K562 (cell line): ENCODE results near the gene UBE2N. TPM values are rescaled to one million over a fixed set of nuclear protein-coding genes. Genes with fewer than 3 reads are reported as not detected.

ENCODE experiments used
- HDGF ChIP-seq: fragments of 450-650 bp; IDR thresholded peaks from 2 replicates; pipeline ENCODE4 v1.6.1; 2016
- TBP ChIP-seq: optimal IDR thresholded peaks from 2 replicates; pipeline ENCODE3; 2011; ENCODE audit warnings: low read depth, low read length, improper control_type of control experiment
- ZBTB2 ChIP-seq: fragments of 450-650 bp; IDR thresholded peaks from 2 replicates; pipeline ENCODE4 v1.6.1; 2016; ENCODE audit warnings: antibody characterized with exemption
- ZNF318 ChIP-seq, 2 experiments: fragments of 450-650 bp; IDR thresholded peaks; 2 replicates each; pipeline ENCODE4 v1.6.1; 2016; ENCODE audit warnings: mild to moderate bottlenecking in 2 of 2, borderline replicate concordance in 1 of 2, low read depth in 1 of 2, moderate library complexity in 1 of 2
- ZNF764 ChIP-seq: fragments of 250-450 bp; sonication (Bioruptor Pico); IDR thresholded peaks from 2 replicates; pipeline ENCODE4 v1.4.0; 2020; ENCODE audit warnings: low read depth, mild to moderate bottlenecking, moderate library complexity
- polyA plus RNA-seq, 8 experiments: library from polyadenylated mRNA; depleted of rRNA in 4 of 8; stranded (reverse) in 5 of 8; unstranded in 3 of 8; fragments of >200 nt; fragmentation: Nextera tagmentation in 2 of 8; fragmentation: Illumina TruSeq in 1 of 8; extraction: Ambion mirVana in 2 of 8; extraction: Trizol in 1 of 8; gene quantifications; 2 replicates each; pipeline versions ENCODE4 v1.2.1 to v1.2.3, GENCODE V29; 2011 to 2014; ENCODE audit warnings: inconsistent platforms in 1 of 8, missing spikeins in 1 of 8
- total RNA-seq, 7 experiments: library from RNA; depleted of rRNA in 6 of 7; stranded (reverse); fragments of >200 nt in 6 of 7; fragmentation: Illumina TruSeq in 2 of 7; extraction: Trizol in 2 of 7; gene quantifications; 2 replicates each; pipeline versions ENCODE4 v1.2.1 to v1.2.3, GENCODE V29; 2011 to 2021; ENCODE audit warnings: low replicate concordance in 1 of 7
- TF ChIP-seq, protein P1 (sequence below): fragments of 450-650 bp; IDR thresholded peaks from 2 replicates; pipeline ENCODE4 v1.7.0; 2016; ENCODE audit warnings: borderline replicate concordance
- TF ChIP-seq, protein P2 (sequence below): fragments of 450-650 bp; formaldehyde crosslinking; IDR thresholded peaks from 2 replicates; pipeline ENCODE4 v1.4.0; 2022; ENCODE audit warnings: missing genetic modification characterization
- TF ChIP-seq, protein P3 (sequence below): sonication (generic); formaldehyde crosslinking; IDR thresholded peaks from 2 replicates; pipeline ENCODE4 v1.8.1; 2023; ENCODE audit warnings: mild to moderate bottlenecking, missing genetic modification reagents

UBE2N gene
- total and polyA plus RNA-seq, 9 of the 15 experiments (the other 6 are each of a cell fraction or from before 2014, with no cell fraction given) = 189 to 826 (median 260) TPM

DNA sequence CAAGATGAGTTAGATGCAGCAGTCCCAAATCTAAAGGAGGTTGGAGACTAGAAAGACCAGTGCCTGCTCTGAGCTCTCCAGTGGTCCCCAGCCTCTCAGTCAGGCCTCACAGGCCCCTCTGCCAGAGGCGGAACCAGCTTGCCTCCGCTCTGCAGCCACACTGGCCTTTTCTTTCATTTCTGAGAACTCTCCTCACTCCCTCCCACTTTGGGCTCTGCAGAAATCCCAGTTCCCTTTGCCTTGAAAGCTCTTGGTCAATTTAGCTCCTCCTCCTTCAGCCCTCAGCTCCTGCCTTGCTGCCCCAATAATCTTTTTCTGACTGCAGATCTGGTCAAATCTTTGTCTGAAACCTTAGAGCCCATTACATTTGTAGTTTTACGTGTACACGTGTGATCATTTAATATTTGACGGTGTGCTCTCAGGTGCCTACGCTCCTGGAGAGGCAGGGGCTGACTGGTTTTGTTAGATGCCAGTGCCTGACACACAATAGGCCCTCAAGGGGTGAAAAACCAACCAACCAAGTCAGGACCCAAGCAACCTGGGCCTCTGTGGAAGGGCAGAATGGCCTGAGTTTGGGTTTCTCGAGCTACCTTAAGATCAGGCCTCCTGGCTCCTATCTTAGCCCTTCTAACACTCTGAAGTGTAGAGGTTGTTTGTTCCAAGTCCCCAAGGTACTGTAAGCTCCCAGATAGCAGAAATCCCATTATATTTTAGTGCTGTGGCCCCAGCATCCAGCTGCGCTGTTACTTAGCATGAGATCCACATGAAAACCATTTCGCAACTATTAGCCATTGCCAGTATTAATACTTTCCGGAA lies 65.1 kb downstream of the UBE2N start (continued):
- TF ChIP-seq, protein P1, sequence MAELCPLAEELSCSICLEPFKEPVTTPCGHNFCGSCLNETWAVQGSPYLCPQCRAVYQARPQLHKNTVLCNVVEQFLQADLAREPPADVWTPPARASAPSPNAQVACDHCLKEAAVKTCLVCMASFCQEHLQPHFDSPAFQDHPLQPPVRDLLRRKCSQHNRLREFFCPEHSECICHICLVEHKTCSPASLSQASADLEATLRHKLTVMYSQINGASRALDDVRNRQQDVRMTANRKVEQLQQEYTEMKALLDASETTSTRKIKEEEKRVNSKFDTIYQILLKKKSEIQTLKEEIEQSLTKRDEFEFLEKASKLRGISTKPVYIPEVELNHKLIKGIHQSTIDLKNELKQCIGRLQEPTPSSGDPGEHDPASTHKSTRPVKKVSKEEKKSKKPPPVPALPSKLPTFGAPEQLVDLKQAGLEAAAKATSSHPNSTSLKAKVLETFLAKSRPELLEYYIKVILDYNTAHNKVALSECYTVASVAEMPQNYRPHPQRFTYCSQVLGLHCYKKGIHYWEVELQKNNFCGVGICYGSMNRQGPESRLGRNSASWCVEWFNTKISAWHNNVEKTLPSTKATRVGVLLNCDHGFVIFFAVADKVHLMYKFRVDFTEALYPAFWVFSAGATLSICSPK = no peak
- TF ChIP-seq ZNF318 (IDR thresholded peaks at IDR 0.05; ENCODE audit: borderline replicate concordance in 1 of 2, low read depth in 1 of 2) = no peak
- TF ChIP-seq, protein P2, sequence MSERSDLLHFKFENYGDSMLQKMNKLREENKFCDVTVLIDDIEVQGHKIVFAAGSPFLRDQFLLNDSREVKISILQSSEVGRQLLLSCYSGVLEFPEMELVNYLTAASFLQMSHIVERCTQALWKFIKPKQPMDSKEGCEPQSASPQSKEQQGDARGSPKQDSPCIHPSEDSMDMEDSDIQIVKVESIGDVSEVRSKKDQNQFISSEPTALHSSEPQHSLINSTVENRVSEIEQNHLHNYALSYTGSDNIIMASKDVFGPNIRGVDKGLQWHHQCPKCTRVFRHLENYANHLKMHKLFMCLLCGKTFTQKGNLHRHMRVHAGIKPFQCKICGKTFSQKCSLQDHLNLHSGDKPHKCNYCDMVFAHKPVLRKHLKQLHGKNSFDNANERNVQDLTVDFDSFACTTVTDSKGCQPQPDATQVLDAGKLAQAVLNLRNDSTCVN (CRISPR knock-in tag) = no peak
- peak; percentile 61 for TF ChIP-seq TBP
- no peak for TF ChIP-seq ZBTB2
- TF ChIP-seq, protein P3, sequence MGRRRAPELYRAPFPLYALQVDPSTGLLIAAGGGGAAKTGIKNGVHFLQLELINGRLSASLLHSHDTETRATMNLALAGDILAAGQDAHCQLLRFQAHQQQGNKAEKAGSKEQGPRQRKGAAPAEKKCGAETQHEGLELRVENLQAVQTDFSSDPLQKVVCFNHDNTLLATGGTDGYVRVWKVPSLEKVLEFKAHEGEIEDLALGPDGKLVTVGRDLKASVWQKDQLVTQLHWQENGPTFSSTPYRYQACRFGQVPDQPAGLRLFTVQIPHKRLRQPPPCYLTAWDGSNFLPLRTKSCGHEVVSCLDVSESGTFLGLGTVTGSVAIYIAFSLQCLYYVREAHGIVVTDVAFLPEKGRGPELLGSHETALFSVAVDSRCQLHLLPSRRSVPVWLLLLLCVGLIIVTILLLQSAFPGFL (CRISPR knock-in tag) = no peak
- TF ChIP-seq ZNF764 (CRISPR knock-in tag) = no peak
- TF ChIP-seq HDGF = no peak
